Muscle layer of duodenum (tissue), 2 donors: ENCODE measurements around the gene SPON1.
"Not testable (repeated sequence)": the region's sequence is repeated elsewhere in the genome, so short reads cannot be mapped to it uniquely, and the experiment has no call there.

Source experiments
- H3K27ac ChIP-seq: one replicate; pipeline ENCODE4 v1.7.0; 2013; ENCODE audit warnings: mild to moderate bottlenecking, low read length
- H3K27me3 ChIP-seq: one replicate; pipeline ENCODE4 v1.7.0; 2013; ENCODE audit warnings: low read depth, mild to moderate bottlenecking, control low read depth, low read length
- H3K36me3 ChIP-seq, 2 donors: one replicate each; pipeline ENCODE4 v1.7.0; 2013; ENCODE audit warnings: low read length in 2 of 2, control low read depth in 1 of 2, mild to moderate bottlenecking in 1 of 2; ENCODE audit not compliant: insufficient read depth in 2 of 2, control insufficient read depth in 1 of 2
- H3K4me1 ChIP-seq, 2 donors: one replicate each; pipeline ENCODE4 v1.7.0; 2013; ENCODE audit warnings: low read length in 2 of 2, mild to moderate bottlenecking in 2 of 2, control low read depth in 1 of 2, moderate library complexity in 1 of 2; ENCODE audit not compliant: insufficient read depth in 2 of 2, control insufficient read depth in 1 of 2
- H3K4me3 ChIP-seq, 2 donors: one replicate each; pipeline ENCODE4 v1.7.0; 2013; ENCODE audit warnings: low read length in 2 of 2, low read depth in 1 of 2, mild to moderate bottlenecking in 1 of 2
- H3K9me3 ChIP-seq, 2 donors: one replicate each; pipeline ENCODE4 v1.7.0; 2013; ENCODE audit warnings: low read length in 2 of 2, control low read depth in 1 of 2, mild to moderate bottlenecking in 1 of 2; ENCODE audit not compliant: control insufficient read depth in 1 of 2
- donor health status: healthy.

SPON1 gene

DNA sequence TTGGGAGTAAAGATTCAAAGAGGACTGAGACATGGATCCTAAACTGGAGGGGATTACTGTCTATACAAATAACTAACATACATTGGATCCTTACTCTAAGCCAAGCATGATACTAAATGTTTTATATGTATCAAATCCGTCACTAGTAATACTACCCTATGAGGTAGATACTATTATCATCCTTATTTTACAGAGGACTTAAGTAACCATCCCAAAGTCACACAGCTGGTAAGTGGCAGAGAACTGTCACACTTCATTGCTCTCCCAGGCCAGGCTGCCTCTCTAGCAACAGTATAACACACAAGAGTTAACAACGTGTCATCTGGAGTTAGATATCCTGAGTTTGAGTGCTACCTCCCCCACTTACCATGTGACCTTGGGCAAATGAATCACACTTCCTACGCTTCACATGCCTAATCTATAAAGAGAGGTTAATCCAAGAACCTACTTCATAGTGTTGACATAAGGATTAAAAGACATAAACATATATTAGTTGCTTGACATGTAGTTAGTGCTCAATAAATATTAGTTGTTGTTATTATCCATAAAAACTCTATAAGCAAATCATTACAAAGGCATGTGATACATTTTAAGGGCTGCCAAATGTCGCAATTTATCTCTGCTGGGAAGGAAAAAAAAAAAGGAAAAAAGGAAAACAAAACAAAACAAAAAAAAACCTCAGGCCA lies 33.8 kb upstream of the SPON1 start:
- H3K4me3 ChIP-seq: no peak overlapping the region
- H3K9me3 ChIP-seq: no peaks in the 10 kb centered on the region
- no peaks in the 10 kb centered on the region for H3K27me3 ChIP-seq
- H3K4me1 ChIP-seq: no peaks in the 10 kb centered on the region
- no peaks in the 10 kb centered on the region for H3K36me3 ChIP-seq
- H3K27ac ChIP-seq: no peak overlapping the region

DNA sequence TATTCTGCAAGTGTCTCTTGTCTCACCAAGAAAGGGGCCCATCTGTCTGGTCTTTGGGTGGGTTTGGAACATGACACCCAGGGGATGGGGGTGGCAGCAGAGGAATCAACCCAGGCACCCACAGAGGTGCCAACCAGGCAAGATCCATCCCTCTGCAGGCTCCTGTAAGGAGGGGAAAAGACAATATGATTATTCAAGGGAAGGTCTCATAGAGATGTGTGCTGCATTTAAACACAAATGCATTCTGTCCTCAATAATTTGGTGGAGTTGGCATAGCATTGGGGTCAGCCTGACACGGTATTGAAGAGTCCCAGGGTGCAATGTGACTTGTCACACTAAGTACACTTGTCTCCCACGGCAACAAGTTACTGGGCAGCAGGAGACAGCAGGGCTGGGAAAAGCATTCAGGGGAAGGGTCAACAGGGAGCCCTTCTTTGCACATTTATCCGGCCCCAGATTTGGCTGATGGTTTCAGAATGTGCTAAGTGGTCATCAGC lies 33.1 kb upstream of the SPON1 start:
- H3K36me3 ChIP-seq: no peaks in the 10 kb centered on the region
- H3K27ac ChIP-seq: no peak overlapping the region
- H3K4me1 ChIP-seq: no peaks in the 10 kb centered on the region
- H3K9me3 ChIP-seq: no peaks in the 10 kb centered on the region
- no peak overlapping the region for H3K4me3 ChIP-seq
- no peaks in the 10 kb centered on the region for H3K27me3 ChIP-seq

- Histone ChIP-seq H3K27ac (no peak overlapping the region), H3K9me3 (no peaks in the 10 kb centered on the region), H3K4me3 (no peak overlapping the region), H3K4me1 (no peaks in the 10 kb centered on the region), H3K27me3 (no peaks in the 10 kb centered on the region), H3K36me3 (no peaks in the 10 kb centered on the region)
Measured at GRCh38 chr11:13931356-13931755, 31.2 kb upstream of the SPON1 start.

DNA sequence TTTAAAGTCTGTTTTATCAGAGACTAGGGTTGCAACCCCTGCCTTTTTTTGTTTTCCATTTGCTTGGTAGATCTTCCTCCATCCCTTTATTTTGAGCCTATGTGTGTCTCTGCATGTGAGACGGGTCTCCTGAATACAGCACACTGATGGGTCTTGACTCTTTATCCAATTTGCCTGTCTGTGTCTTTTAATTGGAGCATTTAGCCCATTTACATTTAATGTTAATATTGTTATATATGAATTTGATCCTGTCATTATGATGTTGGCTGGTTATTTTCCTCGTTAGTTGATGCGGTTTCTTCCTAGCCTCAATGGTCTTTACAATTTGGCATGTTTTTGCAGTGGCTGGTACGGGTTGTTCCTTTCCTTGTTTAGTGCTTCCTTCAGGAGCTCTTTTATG lies 25.4 kb upstream of the SPON1 start:
- H3K27ac ChIP-seq, H3K4me3 ChIP-seq: not testable (repeated sequence)

DNA sequence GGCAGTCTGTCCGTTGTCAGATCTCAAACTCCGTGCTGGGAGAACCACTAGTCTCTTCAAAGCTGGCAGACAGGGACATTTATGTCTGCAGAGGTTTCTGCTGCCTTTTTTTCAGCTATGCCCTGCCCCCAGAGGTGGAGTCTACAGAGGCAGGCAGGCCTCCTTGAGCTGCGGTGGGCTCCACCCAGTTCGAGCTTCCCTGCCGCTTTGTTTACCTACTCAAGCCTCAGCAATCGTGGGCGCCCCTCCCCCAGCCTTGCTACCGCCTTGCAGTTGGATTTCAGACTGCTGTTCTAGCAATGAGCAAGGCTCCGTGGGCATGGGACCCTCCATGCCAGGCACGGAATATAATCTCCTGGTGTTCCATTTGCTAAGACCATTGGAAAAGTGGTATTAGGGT lies 23.7 kb upstream of the SPON1 start:
- H3K27me3 ChIP-seq, H3K9me3 ChIP-seq, H3K27ac ChIP-seq, H3K36me3 ChIP-seq, H3K4me1 ChIP-seq, H3K4me3 ChIP-seq: not testable (repeated sequence)

More for the DNA sequence above, 25.4 kb upstream of the SPON1 start:
- not testable (repeated sequence) for H3K4me1 ChIP-seq, H3K27me3 ChIP-seq, H3K9me3 ChIP-seq, H3K36me3 ChIP-seq

- H3K27ac ChIP-seq: no peak overlapping the region
- H3K4me1 ChIP-seq: peaks cover 0 to under 1% of the 10 kb centered on the region in 2 donors
Measured at GRCh38 chr11:13939961-13940906, 22.3 kb upstream of the SPON1 start.

GRCh38 chr11:13940907-13941256 lies 21.6 kb upstream of the SPON1 start:
- Histone ChIP-seq H3K27ac (no peak overlapping the region), H3K9me3 (no peaks in the 10 kb centered on the region), H3K36me3 (no peaks in the 10 kb centered on the region), H3K27me3 (no peaks in the 10 kb centered on the region), H3K4me3 (no peak overlapping the region), H3K4me1 (peaks cover 0 to 5% of the 10 kb centered on the region in 2 donors)

More at GRCh38 chr11:13939961-13940906, 22.3 kb upstream of the SPON1 start:
- no peaks in the 10 kb centered on the region for H3K36me3 ChIP-seq
- H3K27me3 ChIP-seq: no peaks in the 10 kb centered on the region
- no peaks in the 10 kb centered on the region for H3K9me3 ChIP-seq
- H3K4me3 ChIP-seq: no peak overlapping the region

DNA sequence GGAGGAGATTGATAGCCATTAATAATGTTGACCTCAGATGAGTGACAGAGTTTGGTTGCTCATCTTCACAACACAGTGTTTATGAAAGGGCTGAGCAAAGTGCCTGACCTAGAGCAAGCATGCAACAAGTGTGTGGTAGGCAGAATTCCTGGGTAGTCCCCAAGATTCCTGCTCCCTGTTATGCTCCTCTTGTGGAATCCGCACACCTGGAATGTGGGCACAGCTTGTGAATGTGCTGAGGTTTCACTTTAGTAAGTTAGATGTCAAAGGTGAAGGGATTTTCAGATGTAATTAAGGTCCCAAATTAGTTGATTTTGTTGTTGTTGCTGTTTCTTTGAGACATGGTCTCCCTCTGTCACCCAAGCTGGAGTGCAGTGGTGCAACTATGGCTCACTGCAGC lies 20.7 kb upstream of the SPON1 start:
- H3K36me3 ChIP-seq: no peaks in the 10 kb centered on the region
- peaks cover 0 to 5% of the 10 kb centered on the region in 2 donors for H3K4me1 ChIP-seq
- no peaks in the 10 kb centered on the region for H3K9me3 ChIP-seq
- no peaks in the 10 kb centered on the region for H3K27me3 ChIP-seq
- H3K4me3 ChIP-seq: no peak overlapping the region
- no peak overlapping the region for H3K27ac ChIP-seq

DNA sequence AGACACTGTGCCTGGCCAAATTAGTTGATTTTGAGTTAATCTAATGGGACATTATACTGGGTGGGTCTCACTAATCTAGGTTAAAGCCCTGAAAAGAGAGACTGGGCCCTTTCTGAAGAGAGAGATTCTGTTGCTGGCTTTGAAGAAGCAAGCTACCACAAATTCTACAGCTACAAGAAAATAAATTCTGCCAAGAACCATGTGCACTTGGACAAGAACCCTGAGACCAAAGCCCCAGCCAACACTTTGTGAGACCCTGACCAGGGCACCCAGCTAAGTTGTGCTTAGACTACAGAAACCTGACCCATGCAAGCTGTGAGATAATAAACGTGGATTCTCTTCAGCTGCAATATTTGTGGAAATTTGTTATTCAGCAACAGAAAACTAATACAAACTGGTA lies 20.1 kb upstream of the SPON1 start:
- Histone ChIP-seq H3K9me3 (no peaks in the 10 kb centered on the region), H3K4me3 (no peak overlapping the region), H3K27ac (no peak overlapping the region), H3K27me3 (no peaks in the 10 kb centered on the region), H3K4me1 (peaks cover 0 to 5% of the 10 kb centered on the region in 2 donors), H3K36me3 (no peaks in the 10 kb centered on the region)

GRCh38 chr11:13942971-13943381 lies 19.5 kb upstream of the SPON1 start:
- Histone ChIP-seq H3K27me3 (no peaks in the 10 kb centered on the region), H3K4me1 (peaks cover 0 to 5% of the 10 kb centered on the region in 2 donors), H3K27ac (no peak overlapping the region), H3K9me3 (no peaks in the 10 kb centered on the region), H3K4me3 (no peak overlapping the region), H3K36me3 (no peaks in the 10 kb centered on the region)

- Histone ChIP-seq H3K4me3 (no peak overlapping the region), H3K27ac (no peak overlapping the region)
Measured at GRCh38 chr11:13944016-13944415, 18.5 kb upstream of the SPON1 start.

More at GRCh38 chr11:13944016-13944415, 18.5 kb upstream of the SPON1 start:
- no peaks in the 10 kb centered on the region for H3K27me3 ChIP-seq
- H3K4me1 ChIP-seq: peaks cover 0 to 5% of the 10 kb centered on the region in 2 donors
- H3K36me3 ChIP-seq: no peaks in the 10 kb centered on the region
- H3K9me3 ChIP-seq: no peaks in the 10 kb centered on the region
